Astrocyte (in vitro differentiated cells and primary cell): ENCODE results near the gene CAPN5. TPM values are rescaled to one million over a fixed set of nuclear protein-coding genes. Genes with fewer than 3 reads are reported as not detected.

Source experiments
- DNase-seq: peaks from one replicate; pipeline ENCODE4 v3.0.0-alpha.2; 2010; ENCODE audit warnings: low read depth
- FAIRE-seq: peaks from 2 replicates; lab custom pipeline; 2011; peaks lifted over from hg19 to GRCh38; lab: Jason Lieb, UNC
- H2AFZ ChIP-seq: 2 replicates; pipeline ENCODE4 v1.6.0; 2012; ENCODE audit warnings: low read depth, low read length, inconsistent platforms
- H3K27ac ChIP-seq: 2 replicates; pipeline ENCODE4 v1.5.1; 2011; ENCODE audit warnings: low read depth, low read length, inconsistent platforms
- H3K27me3 ChIP-seq: 2 replicates; pipeline ENCODE4 v1.6.0; 2011; ENCODE audit warnings: low read length, inconsistent platforms; ENCODE audit not compliant: insufficient read depth
- H3K36me3 ChIP-seq: 2 replicates; pipeline ENCODE4 v1.5.1; 2011; ENCODE audit warnings: low read length, inconsistent platforms; ENCODE audit not compliant: insufficient read depth
- H3K4me1 ChIP-seq: 2 replicates; pipeline ENCODE4 v1.5.1; 2011; ENCODE audit warnings: low read length, inconsistent platforms; ENCODE audit not compliant: insufficient read depth
- H3K4me2 ChIP-seq: 2 replicates; pipeline ENCODE4 v1.6.0; 2012; ENCODE audit warnings: low read length, inconsistent platforms
- H3K4me3 ChIP-seq: 2 replicates; pipeline ENCODE4 v1.5.1; 2011; ENCODE audit warnings: low read depth, mild to moderate bottlenecking, low read length, inconsistent platforms; ENCODE audit not compliant: insufficient read depth
- H3K79me2 ChIP-seq: 2 replicates; pipeline ENCODE4 v1.6.0; 2012; ENCODE audit warnings: mild to moderate bottlenecking, low read length, inconsistent platforms; ENCODE audit not compliant: insufficient read depth
- H3K9ac ChIP-seq: 2 replicates; pipeline ENCODE4 v1.6.0; 2012; ENCODE audit warnings: mild to moderate bottlenecking, low read length, inconsistent platforms
- H3K9me3 ChIP-seq: 2 replicates; pipeline ENCODE4 v1.5.1; 2012; ENCODE audit warnings: low read depth, mild to moderate bottlenecking, low read length, inconsistent platforms; ENCODE audit not compliant: insufficient read depth
- H4K20me1 ChIP-seq: 2 replicates; pipeline ENCODE4 v1.6.0; 2012; ENCODE audit warnings: low read length, inconsistent platforms; ENCODE audit not compliant: insufficient read depth
- H3K27ac Mint-ChIP-seq: one replicate; pipeline ENCODE4 v1.8.0; 2021; ENCODE audit warnings: mild to moderate bottlenecking, mixed read lengths; ENCODE audit not compliant: unreplicated experiment
- H3K27me3 Mint-ChIP-seq: one replicate; pipeline ENCODE4 v1.8.0; 2021; ENCODE audit warnings: low read depth, mixed read lengths; ENCODE audit not compliant: unreplicated experiment
- H3K36me3 Mint-ChIP-seq: one replicate; pipeline ENCODE4 v1.8.0; 2021; ENCODE audit warnings: low read depth, mixed read lengths; ENCODE audit not compliant: unreplicated experiment
- H3K4me1 Mint-ChIP-seq: one replicate; pipeline ENCODE4 v1.8.0; 2021; ENCODE audit warnings: low read depth, mixed read lengths; ENCODE audit not compliant: unreplicated experiment
- H3K4me3 Mint-ChIP-seq: one replicate; pipeline ENCODE4 v1.8.0; 2021; ENCODE audit warnings: mild to moderate bottlenecking, moderate library complexity, mixed read lengths; ENCODE audit not compliant: unreplicated experiment
- H3K9me3 Mint-ChIP-seq: one replicate; pipeline ENCODE4 v1.8.0; 2021; ENCODE audit warnings: mild to moderate bottlenecking, mixed read lengths; ENCODE audit not compliant: unreplicated experiment
- EZH2 ChIP-seq: IDR thresholded peaks from 2 replicates; pipeline ENCODE4 v1.6.1; 2012; ENCODE audit warnings: mild to moderate bottlenecking, low read length, inconsistent platforms; ENCODE audit not compliant: insufficient read depth
- total RNA-seq: library from RNA; stranded (reverse); gene quantifications from 2 replicates; pipeline ENCODE4 v1.2.1, GENCODE V29; 2021
- TF ChIP-seq, protein P1 (sequence below): IDR thresholded peaks from 2 replicates; pipeline ENCODE4 v1.5.1; 2011; ENCODE audit warnings: low read depth, mild to moderate bottlenecking, inconsistent platforms, low read length, moderate library complexity; ENCODE audit not compliant: insufficient read depth

The CAPN5 gene
- total RNA-seq, 1 donor from 2014 or later, result 17.4 TPM

DNA sequence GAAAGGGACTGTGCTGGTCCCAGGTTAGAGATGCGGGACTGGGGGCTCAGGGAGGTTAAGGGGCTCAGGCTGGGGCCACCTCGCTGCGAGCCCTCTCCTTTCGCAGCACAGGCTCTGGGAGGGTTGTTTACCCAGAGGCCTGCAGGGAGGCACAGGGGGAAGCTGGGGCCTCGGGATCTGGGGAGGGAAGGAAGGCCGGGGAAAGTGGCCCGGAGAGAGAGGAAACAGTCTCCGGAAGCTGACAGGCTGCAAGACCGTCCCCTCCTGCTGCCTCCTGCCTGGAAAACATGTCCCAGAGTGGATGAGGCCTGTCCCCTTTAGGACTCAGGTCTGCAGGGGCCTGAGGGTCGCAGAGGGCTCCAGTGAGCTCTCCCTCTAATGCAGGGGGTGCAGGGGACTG lies 106.7 kb downstream of the CAPN5 start:
- H3K9ac ChIP-seq, result no peak overlapping the region
- H3K4me2 ChIP-seq, result no peak overlapping the region
- H3K27ac ChIP-seq, result no peak overlapping the region
- no peaks in the 10 kb centered on the region for H3K4me1 ChIP-seq
- Mint-ChIP-seq H3K4me3 (no peak overlapping the region), H3K4me1 (peaks cover 8% of the 10 kb centered on the region), H3K27ac (no peak overlapping the region), H3K27me3 (peaks cover 22% of the 10 kb centered on the region), H3K9me3 (peaks cover 5% of the 10 kb centered on the region), H3K36me3 (peaks cover 3% of the 10 kb centered on the region)
- H3K9me3 ChIP-seq, result no peaks in the 10 kb centered on the region
- FAIRE-seq (no peak), DNase-seq (no peak)
- H3K36me3 ChIP-seq, result no peaks in the 10 kb centered on the region
- no peaks in the 10 kb centered on the region for H4K20me1 ChIP-seq
- H3K79me2 ChIP-seq, result no peaks in the 10 kb centered on the region
- no peaks in the 10 kb centered on the region for H3K27me3 ChIP-seq
- H2AFZ ChIP-seq, result no peak overlapping the region
- no peak overlapping the region for H3K4me3 ChIP-seq
- TF ChIP-seq, protein P1, sequence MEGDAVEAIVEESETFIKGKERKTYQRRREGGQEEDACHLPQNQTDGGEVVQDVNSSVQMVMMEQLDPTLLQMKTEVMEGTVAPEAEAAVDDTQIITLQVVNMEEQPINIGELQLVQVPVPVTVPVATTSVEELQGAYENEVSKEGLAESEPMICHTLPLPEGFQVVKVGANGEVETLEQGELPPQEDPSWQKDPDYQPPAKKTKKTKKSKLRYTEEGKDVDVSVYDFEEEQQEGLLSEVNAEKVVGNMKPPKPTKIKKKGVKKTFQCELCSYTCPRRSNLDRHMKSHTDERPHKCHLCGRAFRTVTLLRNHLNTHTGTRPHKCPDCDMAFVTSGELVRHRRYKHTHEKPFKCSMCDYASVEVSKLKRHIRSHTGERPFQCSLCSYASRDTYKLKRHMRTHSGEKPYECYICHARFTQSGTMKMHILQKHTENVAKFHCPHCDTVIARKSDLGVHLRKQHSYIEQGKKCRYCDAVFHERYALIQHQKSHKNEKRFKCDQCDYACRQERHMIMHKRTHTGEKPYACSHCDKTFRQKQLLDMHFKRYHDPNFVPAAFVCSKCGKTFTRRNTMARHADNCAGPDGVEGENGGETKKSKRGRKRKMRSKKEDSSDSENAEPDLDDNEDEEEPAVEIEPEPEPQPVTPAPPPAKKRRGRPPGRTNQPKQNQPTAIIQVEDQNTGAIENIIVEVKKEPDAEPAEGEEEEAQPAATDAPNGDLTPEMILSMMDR, result no peak
- no peak for TF ChIP-seq EZH2

GRCh38 chr11:77174559-77174958 lies 107.8 kb downstream of the CAPN5 start:
- FAIRE-seq, result no peak
- H3K9me3 Mint-ChIP-seq, result peaks cover 5% of the 10 kb centered on the region
- no peak for TF ChIP-seq EZH2
- TF ChIP-seq, protein P1, result no peak
- Histone ChIP-seq H4K20me1 (no peaks in the 10 kb centered on the region), H3K36me3 (no peaks in the 10 kb centered on the region), H3K27ac (no peak overlapping the region), H3K4me3 (no peak overlapping the region), H3K79me2 (no peaks in the 10 kb centered on the region), H3K9me3 (no peaks in the 10 kb centered on the region), H2AFZ (no peak overlapping the region), H3K4me2 (no peak overlapping the region), H3K9ac (no peak overlapping the region), H3K4me1 (no peaks in the 10 kb centered on the region), H3K27me3 (no peaks in the 10 kb centered on the region)
- DNase-seq, result no peak
- no peak overlapping the region for H3K27ac Mint-ChIP-seq
- peaks cover 21% of the 10 kb centered on the region for H3K27me3 Mint-ChIP-seq
- H3K36me3 Mint-ChIP-seq, result peaks cover 3% of the 10 kb centered on the region
- peaks cover 8% of the 10 kb centered on the region for H3K4me1 Mint-ChIP-seq
- H3K4me3 Mint-ChIP-seq, result no peak overlapping the region

- no peak for FAIRE-seq
- H4K20me1 ChIP-seq, result no peaks in the 10 kb centered on the region
- H3K27ac Mint-ChIP-seq, result no peak overlapping the region
- H3K4me1 ChIP-seq, result no peaks in the 10 kb centered on the region
- no peaks in the 10 kb centered on the region for H3K27me3 ChIP-seq
- H3K79me2 ChIP-seq, result no peaks in the 10 kb centered on the region
- no peak overlapping the region for H3K4me2 ChIP-seq
- peaks cover 5% of the 10 kb centered on the region for H3K9me3 Mint-ChIP-seq
- no peak overlapping the region for H3K27ac ChIP-seq
- H3K4me1 Mint-ChIP-seq, result peaks cover 4% of the 10 kb centered on the region
- H3K9me3 ChIP-seq, result no peaks in the 10 kb centered on the region
- no peak for DNase-seq
- H3K27me3 Mint-ChIP-seq, result peaks cover 18% of the 10 kb centered on the region
- no peak for TF ChIP-seq EZH2
- TF ChIP-seq, protein P1, result no peak
- H3K36me3 ChIP-seq, result no peaks in the 10 kb centered on the region
- H2AFZ ChIP-seq, result no peak overlapping the region
- no peak overlapping the region for H3K9ac ChIP-seq
- peaks cover 3% of the 10 kb centered on the region for H3K36me3 Mint-ChIP-seq
- no peak overlapping the region for H3K4me3 Mint-ChIP-seq
- no peak overlapping the region for H3K4me3 ChIP-seq
These were observed 108.5 kb downstream of the CAPN5 start for GRCh38 chr11:77175021-77175842.
